Hepatocyte (in vitro differentiated cells): ENCODE results near the gene OR10AD1.

Source experiments
- CTCF ChIP-seq: fragments of 200-600 bp; sonication (generic); IDR thresholded peaks from 2 replicates; pipeline ENCODE4 v1.5.1; 2016; ENCODE audit warnings: antibody characterized with exemption, mild to moderate bottlenecking; ENCODE audit not compliant: poor library complexity
- EZH2phosphoT487 ChIP-seq: fragments of 200-600 bp; sonication (generic); IDR thresholded peaks from one replicate; pipeline ENCODE4 v1.6.1; 2018; ENCODE audit warnings: antibody characterized with exemption, mild to moderate bottlenecking, low read depth, moderate library complexity; ENCODE audit not compliant: unreplicated experiment, severe bottlenecking

GRCh38 chr12:48169011-48169410 is 34.1 kb downstream of the OR10AD1 start:
- TF ChIP-seq CTCF, result no peak
- no peak for TF ChIP-seq EZH2phosphoT487
